Hypothalamus (tissue), 51 donors: ENCODE data around the gene PARD3B.

Source experiments
- DNase-seq, 51 donors: peaks; one replicate each; lab custom pipeline; 2025; lab: John Stamatoyannopoulos, UW

Gene PARD3B

DNA sequence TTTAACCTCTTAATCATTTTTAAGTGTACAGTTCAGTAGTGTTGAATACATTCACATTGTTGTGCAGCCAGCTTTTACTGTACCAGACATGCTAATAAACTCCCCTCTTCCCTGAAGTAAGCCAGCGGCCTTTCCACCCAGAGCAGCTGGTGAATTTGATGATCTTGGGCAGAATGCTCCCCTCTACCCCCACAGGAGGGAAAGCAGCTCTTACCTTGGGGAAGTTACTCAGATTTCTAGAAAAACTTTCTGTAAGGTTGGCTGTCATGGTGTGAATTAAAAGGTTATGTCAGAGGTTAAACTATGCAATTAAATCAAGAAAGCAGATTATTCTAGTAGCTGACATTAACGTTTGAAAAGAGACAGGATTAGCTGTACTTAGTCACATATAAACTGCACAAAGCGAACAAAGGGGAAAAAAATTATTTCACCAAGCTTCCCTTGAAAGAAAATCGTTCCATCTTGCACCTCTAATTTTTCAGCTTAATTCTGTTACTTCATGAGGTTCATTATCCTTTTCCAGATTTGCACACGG lies 738.5 kb downstream of the PARD3B start:
- DNase-seq, result no peak

DNA sequence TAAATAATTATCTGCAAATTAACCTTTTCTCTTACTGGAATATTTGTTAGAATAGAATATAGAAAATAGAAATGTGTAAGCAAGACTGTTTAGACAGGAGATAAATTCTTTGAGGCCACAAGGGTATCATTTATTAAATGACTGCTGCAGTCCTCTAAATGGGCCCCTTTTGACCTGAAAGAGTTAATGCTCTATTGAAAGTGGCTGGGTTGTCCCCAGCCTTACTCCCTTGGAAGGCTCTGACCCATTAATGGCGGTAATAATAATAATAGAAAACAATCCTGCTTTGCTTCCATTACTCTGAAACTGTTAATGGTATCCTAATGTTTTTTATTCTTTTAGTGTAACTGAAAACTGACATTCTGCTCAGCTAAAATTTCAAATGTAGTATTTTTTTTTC lies 739.1 kb downstream of the PARD3B start:
- DNase-seq, result no peak

DNA sequence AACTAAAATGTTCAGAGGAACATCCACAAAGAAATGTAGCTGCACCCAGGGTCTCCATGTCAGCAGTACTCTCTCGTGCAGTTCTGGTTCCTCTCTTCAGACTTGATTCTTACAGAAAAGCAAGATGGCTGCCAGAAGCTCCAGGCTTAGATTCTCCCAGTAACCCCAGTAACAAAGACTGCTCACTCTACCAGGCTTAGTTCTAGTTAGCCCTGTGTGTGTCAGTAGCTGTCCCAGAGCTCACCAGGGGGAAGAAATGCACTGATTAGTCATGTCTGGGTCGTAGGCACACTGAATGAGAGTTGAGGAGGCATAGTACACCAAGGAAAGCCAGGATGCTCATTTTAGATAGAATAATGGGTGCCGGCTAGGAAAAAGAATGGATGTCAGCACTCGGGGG lies 742.0 kb downstream of the PARD3B start:
- DNase-seq, result no peak

- no peak for DNase-seq
Observed at GRCh38 chr2:205288686-205289085, 743.4 kb downstream of the PARD3B start.

DNA sequence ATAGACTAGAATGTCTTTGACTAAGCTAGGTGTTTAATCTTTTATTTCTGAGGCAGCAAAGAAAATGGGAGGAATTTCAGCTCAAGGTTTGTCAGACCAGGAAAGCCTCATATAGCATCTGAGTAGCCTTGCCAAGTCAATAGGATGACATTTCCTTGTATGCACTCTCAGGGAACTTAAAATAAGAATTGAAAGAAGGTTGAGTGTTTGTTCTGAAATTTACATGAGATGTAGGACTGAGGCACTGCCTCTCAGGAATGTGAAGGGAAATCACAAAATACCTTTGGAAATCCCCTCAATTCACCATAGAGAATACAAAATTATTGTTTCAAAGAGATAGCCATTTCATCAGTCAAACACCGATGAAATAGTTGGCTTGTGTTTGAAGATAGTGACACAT lies 745.0 kb downstream of the PARD3B start:
- DNase-seq, result no peak

- no peak for DNase-seq
Observed at GRCh38 chr2:205292665-205293295, 747.5 kb downstream of the PARD3B start.

DNA sequence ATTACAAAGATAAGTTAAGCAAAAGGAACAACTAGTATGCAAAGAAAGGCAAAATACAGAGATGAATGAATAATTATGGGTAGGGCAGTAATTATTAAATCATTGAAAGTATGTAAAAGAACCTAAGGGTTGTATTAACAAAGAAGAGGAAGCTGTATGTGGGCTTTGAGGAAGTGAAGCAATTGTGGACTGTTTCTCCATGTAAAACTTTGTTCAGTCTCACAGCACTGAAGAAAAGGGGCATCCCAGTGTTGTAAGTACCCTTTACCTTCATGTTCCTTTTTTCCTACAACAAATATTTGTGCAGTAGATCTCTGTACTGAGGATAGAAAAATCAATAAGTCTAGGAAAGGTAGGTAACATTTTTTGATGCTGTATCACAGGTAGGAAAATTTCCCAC lies 748.3 kb downstream of the PARD3B start:
- DNase-seq, result no peak

- no peak for DNase-seq
Observed at GRCh38 chr2:205296959-205297358, 751.7 kb downstream of the PARD3B start.

DNA sequence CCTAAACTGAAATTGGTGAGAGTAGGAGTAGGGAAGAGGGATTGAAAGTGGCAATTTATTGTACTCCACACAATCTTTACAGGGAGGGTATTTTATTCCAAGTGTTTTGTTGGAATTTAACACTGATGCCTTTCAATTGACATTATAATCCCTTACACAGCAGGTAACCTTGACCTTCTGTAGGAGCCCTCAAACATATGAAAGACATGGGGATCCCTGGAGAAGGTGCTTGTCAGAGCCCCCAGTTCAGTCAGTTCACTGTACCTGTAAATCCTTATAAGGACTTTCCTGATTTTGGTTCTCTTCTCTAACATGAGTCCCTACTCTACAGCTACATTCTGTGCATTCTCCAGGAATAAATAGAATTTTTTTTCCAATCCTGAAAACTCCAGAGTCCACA lies 752.1 kb downstream of the PARD3B start:
- no peak for DNase-seq

DNA sequence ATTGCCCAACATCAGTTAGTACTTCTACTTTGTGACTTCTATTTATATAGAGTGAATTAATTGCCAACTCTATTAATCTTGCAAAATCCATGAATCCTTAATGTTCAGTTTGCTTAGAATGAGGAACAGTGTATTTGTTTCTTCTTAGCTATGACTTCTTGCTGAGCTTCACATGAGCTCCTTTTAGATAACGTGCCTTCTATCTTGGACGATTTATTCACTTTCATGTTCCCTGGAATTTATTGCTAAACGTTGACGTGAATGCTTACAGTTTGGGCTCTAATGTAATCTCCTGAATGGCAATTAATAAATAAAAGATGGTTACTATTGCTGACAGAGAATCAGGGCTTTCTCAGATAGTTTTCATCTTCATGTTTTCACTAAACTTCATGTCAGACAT lies 752.6 kb downstream of the PARD3B start:
- no peak for DNase-seq

DNA sequence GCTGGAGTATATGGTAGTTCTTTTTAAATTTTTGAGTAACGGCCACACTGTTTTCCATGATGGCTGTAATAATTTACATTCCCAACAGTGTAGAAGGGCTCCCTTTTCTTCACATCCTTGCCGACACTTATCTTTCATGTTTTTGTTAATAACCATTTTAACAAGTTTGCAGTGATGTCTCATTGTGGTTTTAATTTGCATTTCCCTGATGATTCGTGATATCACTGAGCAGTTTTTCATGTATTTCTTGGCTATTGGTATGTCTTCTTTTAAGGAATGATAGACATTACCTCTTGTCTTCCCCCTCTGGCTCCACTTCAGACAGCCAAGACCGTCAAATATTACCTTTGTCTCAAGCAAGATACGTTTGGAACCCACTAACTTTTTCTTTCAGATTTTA lies 765.9 kb downstream of the PARD3B start:
- no peak for DNase-seq

- no peak for DNase-seq
Observed at GRCh38 chr2:205321231-205321630, 776.0 kb downstream of the PARD3B start.

DNA sequence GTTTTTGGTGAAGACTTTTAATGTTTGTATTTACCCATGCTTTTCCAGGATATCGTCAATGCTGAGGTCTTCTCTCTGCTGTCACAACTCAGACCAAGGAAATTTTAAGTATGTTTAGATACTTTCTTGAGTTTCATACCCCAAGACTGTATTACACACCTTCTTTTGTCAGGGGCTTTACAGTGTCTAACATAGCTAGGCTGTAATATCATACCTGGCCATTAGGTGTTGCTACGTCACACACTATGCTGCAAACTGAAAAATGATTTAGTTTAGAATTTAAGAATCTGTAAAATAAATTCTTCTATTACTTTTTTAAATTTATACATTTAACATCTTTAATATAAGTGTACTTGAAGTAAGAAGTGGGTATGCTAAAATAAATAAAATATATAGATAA lies 778.7 kb downstream of the PARD3B start:
- no peak for DNase-seq

- no peak for DNase-seq
Observed at GRCh38 chr2:205324355-205324754, 779.1 kb downstream of the PARD3B start.

DNA sequence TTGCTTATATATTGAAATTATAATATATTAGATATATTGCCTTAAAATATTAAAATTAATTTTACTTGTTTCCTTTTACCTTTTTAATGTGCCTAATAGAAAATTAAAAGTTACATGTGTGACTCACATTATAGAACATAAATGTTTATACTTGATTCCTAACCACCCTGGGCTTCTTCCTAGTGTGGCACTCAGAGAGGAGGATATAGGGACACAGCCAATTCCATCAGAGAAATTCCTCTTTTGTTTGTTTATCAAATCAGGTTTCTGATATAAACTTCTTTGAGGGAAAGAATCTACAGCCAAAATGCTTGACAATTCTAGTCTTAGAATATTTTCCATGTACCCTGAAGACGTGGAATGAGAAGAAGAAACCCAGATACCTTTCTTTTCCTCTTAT lies 788.1 kb downstream of the PARD3B start:
- no peak for DNase-seq

GRCh38 chr2:205337274-205337673 lies 792.0 kb downstream of the PARD3B start:
- DNase-seq, result no peak

DNA sequence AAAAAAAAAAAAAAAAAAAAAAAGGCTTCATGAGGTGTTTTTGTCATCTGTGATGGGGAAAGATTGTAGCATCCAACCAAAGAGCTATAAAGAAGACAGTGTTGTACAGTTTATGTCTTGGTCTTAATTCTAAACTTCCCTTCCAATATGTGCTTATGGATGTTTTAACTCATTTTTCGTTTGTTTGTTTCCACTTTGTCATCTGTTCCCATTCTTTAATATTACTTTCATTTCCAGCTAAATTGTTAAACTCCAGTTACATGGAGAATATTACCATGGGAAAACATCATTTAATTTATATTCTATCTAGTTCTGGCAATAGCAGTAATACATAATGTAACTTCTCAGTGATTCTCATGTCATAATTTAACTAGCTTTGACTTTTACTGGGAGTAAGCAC lies 792.9 kb downstream of the PARD3B start:
- no peak for DNase-seq

DNA sequence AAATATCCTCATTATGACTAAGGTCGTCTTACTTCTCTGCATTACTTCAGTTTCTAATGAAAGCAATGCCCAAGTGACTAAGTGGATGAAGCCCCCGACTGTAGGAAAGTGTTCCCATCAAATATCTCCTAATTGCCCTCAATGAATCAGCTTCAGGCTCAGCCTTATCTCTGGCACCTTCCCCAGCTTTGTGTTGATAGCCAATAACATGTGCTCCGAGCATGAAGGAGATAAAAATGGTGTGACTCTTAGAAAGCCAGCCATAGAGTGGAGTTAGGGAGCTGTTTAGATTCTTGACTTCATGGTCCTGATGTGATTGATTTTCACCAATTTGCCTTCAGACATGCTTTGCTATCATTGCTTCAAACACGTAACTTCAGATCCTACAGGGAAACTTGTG lies 797.8 kb downstream of the PARD3B start:
- DNase-seq, result no peak

GRCh38 chr2:205346649-205347048 lies 801.4 kb downstream of the PARD3B start:
- DNase-seq, result no peak

- no peak for DNase-seq
Observed at GRCh38 chr2:205347899-205348298, 802.6 kb downstream of the PARD3B start.

DNA sequence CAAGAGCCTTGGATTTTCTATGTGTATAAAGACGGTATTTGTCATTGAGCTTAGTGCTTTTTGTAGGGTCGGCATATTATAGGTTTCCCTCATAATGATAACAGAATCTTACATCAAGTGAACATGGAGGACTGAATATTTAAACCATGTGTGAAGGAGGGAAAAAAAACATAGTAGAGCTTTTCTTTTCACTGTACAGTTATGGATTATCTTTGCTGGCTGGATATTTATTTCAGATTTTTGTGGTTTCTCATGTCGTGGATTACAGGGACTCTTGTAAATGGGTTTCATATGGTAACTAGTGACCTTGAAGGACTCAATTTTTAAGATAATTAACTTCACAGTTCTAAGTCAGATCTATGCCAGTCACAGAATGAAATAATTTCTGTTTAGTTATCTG lies 806.8 kb downstream of the PARD3B start:
- no peak for DNase-seq

DNA sequence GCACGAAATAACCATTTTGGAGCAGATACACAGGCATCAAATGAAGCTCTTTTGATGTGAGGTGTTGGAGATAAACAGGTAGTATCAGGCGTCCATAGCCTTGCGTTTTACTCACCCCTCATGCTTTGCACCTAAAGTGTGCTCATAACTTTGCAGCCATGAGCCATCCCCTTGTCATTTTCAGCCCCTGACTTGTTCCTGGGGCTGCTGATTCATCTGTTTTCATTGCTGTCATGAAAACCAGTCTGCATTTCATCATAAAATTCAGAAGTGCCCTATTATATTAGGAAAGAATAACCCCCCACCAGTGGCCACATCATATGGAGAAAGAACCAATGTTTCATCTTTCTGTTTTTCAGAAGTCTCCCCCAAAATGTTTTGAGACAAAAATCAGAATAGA lies 807.3 kb downstream of the PARD3B start:
- no peak for DNase-seq

DNA sequence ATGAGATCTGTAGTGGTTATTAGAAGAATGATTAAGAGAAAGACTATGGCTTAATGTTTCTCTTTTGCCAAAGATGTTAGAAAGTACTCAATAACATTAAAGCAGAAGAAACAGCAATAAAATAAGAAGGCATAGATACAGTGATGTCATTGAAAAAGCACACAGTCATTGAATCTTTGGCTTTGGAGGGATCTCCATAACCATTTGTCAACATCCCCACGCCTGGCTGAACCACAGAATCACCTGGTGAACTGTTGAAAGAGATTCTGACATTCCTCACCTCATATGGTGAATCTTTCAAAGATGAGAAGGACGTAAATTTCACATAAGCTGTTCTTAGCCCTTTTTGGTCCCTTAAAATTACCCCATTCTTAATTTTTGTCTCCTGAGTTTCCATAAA lies 812.5 kb downstream of the PARD3B start:
- no peak for DNase-seq
